Prostate gland (tissue), 2 donors: Measurements from ENCODE around the gene IFT57. TPM values are rescaled to one million over a fixed set of nuclear protein-coding genes. Genes with fewer than 3 reads are reported as not detected.

ENCODE experiments used
- DNase-seq: peaks from one replicate; pipeline ENCODE4 v3.0.0-alpha.2; 2019; ENCODE audit warnings: low spot score
- H3K27ac ChIP-seq, 2 donors: fragments of 200-600 bp; sonication (generic); 2 replicates each; pipeline ENCODE4 v1.5.1; 2017 to 2019
- H3K27me3 ChIP-seq: fragments of 200-600 bp; sonication (generic); replicated peaks from 2 replicates; pipeline ENCODE4 v1.5.1; 2019; ENCODE audit not compliant: insufficient read depth
- H3K36me3 ChIP-seq, 2 donors: fragments of 200-600 bp; sonication (generic); 1 replicate in 1 of 2; 2 replicates in 1 of 2; pipeline versions ENCODE4 v1.5.1 to v1.8.1; 2017 to 2019
- H3K4me1 ChIP-seq: fragments of 200-600 bp; sonication (generic); replicated peaks from 2 replicates; pipeline ENCODE4 v1.5.1; 2019
- H3K4me3 ChIP-seq, 2 donors: fragments of 200-600 bp; sonication (generic); 2 replicates each; pipeline ENCODE4 v1.5.1; 2017 to 2019
- H3K9me3 ChIP-seq: fragments of 200-600 bp; sonication (generic); 2 replicates; pipeline ENCODE4 v1.5.1; 2017
- CTCF ChIP-seq, 4 experiments: fragments of 200-600 bp in 2 of 4; fragments of 450-650 bp in 2 of 4; sonication (generic) in 2 of 4; IDR thresholded peaks; 1 replicate in 3 of 4; 2 replicates in 1 of 4; pipeline ENCODE4 v1.5.1; 2016 to 2019; ENCODE audit warnings: antibody characterized with exemption in 4 of 4, mild to moderate bottlenecking in 2 of 4, moderate library complexity in 2 of 4
- POLR2A ChIP-seq: fragments of 450-650 bp; IDR thresholded peaks from one replicate; pipeline ENCODE4 v1.6.1; 2016; ENCODE audit warnings: antibody characterized with exemption, mild to moderate bottlenecking
- POLR2AphosphoS5 ChIP-seq: sonication (generic); formaldehyde crosslinking; IDR thresholded peaks from one replicate; pipeline ENCODE4 v1.6.1; 2017; ENCODE audit warnings: antibody characterized with exemption
- WGBS: methylation state at CpG from one replicate; pipeline ENCODE4 v1.1.5; 2018; 5-methylcytosine and 5-hydroxymethylcytosine counted together
- intact Hi-C: fragments of 100-400 bp; cut with DNase I; formaldehyde crosslinking; loops from one replicate; pipeline ENCODE4 v1.14.2; 2022
- total RNA-seq, 2 donors: library from RNA; depleted of rRNA; stranded (reverse); fragments of >200 nt; gene quantifications; one replicate each; pipeline ENCODE4 v1.1.0, GENCODE V29; 2016

IFT57 gene
- total RNA-seq, 2 donors from 2014 or later = 88.8 to 163 TPM

- intact Hi-C loops = no loop called here
- 66% methylated on average over 3 of the region's 3 CpGs for WGBS
Observed at GRCh38 chr3:108122276-108122675, 99.9 kb downstream of the IFT57 start.

DNA sequence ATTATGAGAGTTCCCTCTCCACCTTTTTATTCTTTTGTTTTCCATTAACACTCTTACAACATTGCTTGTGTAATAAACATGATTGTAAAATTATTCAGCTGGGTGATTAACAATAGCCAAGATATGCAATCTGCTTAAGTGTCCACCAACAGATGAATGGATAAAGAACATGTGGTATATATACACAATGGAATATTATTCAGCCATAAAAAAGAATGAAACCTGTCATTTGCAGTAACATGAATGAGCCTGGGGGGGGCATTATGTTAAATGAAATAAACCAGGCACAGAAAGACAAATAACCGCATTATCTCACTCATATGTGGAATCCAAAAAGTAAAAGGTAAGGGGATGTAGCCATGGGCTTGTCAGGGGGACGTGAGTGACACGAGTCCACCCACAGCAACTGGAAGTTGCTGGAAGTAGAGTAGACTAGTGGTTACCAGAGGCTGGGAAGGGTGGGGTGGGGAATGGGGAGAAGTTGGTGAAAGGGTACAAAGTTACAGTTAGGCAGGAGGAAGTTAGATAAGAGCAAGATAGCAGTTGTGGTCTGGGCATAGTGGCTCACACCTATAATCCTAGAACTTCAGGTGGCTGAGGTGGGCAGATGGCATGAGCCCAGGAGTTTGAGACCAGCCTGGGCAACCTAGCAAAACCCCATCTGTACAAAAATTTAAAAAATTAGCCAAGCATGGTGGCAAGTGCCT, 102.7 kb downstream of the IFT57 start:
- Histone ChIP-seq H3K9me3 (no peaks in the 10 kb centered on the region), H3K27me3 (no peaks in the 10 kb centered on the region), H3K36me3 (no peaks in the 10 kb centered on the region), H3K4me1 (no peaks in the 10 kb centered on the region), H3K27ac (no peak overlapping the region), H3K4me3 (no peak overlapping the region)
- no peak for DNase-seq
- WGBS = 92% methylated on average over 3 of the region's 3 CpGs
- intact Hi-C loops = no loop called here
- TF ChIP-seq POLR2AphosphoS5 (no peak), CTCF (IDR thresholded peaks at IDR 0.05) (no peak), POLR2A (no peak)

More at GRCh38 chr3:108122276-108122675, 99.9 kb downstream of the IFT57 start:
- DNase-seq = no peak
- Histone ChIP-seq H3K27me3 (no peaks in the 10 kb centered on the region), H3K27ac (no peak overlapping the region), H3K4me3 (no peak overlapping the region), H3K36me3 (no peaks in the 10 kb centered on the region), H3K4me1 (no peaks in the 10 kb centered on the region), H3K9me3 (no peaks in the 10 kb centered on the region)
- TF ChIP-seq POLR2AphosphoS5 = no peak
- no peak for TF ChIP-seq CTCF (IDR thresholded peaks at IDR 0.05)
- TF ChIP-seq POLR2A = no peak

GRCh38 chr3:108118038-108118768, 104.0 kb downstream of the IFT57 start:
- Histone ChIP-seq H3K9me3 (no peaks in the 10 kb centered on the region), H3K4me3 (no peak overlapping the region), H3K27me3 (no peaks in the 10 kb centered on the region), H3K36me3 (no peaks in the 10 kb centered on the region), H3K4me1 (no peaks in the 10 kb centered on the region), H3K27ac (no peak overlapping the region)
- no peak for DNase-seq
- no peak for TF ChIP-seq CTCF (IDR thresholded peaks at IDR 0.05)
- TF ChIP-seq POLR2A = no peak
- no peak for TF ChIP-seq POLR2AphosphoS5
- 78% methylated on average over 6 of the region's 6 CpGs for WGBS
- intact Hi-C loops = no loop called here

GRCh38 chr3:108117241-108117775, 104.9 kb downstream of the IFT57 start:
- no peaks in the 10 kb centered on the region for H3K9me3 ChIP-seq
- no peak overlapping the region for H3K4me3 ChIP-seq
- H3K4me1 ChIP-seq = no peaks in the 10 kb centered on the region
- H3K36me3 ChIP-seq = no peaks in the 10 kb centered on the region
- no peak overlapping the region for H3K27ac ChIP-seq
- no peaks in the 10 kb centered on the region for H3K27me3 ChIP-seq
- WGBS = 73% methylated on average over 6 of the region's 6 CpGs
- DNase-seq = no peak
- TF ChIP-seq POLR2A = no peak
- TF ChIP-seq POLR2AphosphoS5 = no peak
- TF ChIP-seq CTCF (IDR thresholded peaks at IDR 0.05) = no peak
- intact Hi-C loops = no loop called here
